ENCODE results near the gene ANKS1B. TPM values are rescaled to one million over a fixed set of nuclear protein-coding genes. Genes with fewer than 3 reads are reported as not detected.

Gene ANKS1B
- total and polyA plus RNA-seq, 10 of the 15 experiments (the other 5 are each of a cell fraction or from before 2014, with no cell fraction given), result 0.16 to 1.3 (median 0.82) TPM; not detected in 7

DNA sequence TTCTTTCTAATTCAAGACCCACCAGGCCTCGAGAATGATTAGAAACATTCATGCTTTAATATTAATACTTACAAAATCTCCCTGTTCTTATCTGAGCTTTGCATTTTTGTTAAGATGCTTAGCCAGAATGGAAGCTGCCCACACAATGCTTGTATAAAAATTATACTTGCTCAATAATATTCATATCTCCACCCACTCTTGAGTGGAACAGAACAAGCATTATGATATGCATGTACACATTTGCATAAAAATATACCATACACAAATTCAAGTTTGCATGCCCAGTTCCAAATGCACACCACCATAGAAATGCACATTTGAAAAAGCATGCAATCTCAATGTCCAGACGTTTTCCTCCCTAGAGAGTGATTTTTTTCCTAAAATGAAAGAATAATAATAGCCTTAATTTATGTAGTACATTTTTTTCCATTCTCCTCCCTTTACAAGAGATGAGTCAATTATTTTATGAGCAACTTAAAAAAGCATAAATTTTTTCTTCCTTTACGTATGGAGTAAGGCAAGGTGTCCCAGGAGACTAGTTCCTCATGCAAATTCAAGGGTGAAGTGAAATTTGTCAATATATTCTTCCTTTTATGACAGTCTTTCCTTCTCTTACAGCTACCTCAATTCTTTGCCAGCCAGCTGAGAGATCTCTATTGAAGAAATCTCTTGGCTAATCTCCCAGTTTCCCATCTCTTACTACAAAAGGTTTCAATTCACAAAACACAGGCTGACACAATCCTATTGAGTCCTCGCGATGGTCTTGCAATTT, 650.3 kb downstream of the ANKS1B start:
- in situ Hi-C loops (cut with MboI), result no loop called here
- ChIA-PET SMC1A (ENCODE audit: uncharacterized antibody, unreplicated experiment) (interaction anchor here (0.7 to 1.8 kb wide), 4 partner anchors 15 to 47 kb away, joined by 4 to 7 read pairs (median 4); no protein-coding TSS in a partner anchor), CTCF (interaction anchor here (0.6 kb wide), 1 partner anchor 238 kb away, joined by 3 read pairs; no protein-coding TSS in a partner anchor), RAD21 (ENCODE audit: unreplicated experiment) (interaction anchor here (1.7 kb wide), 1 partner anchor 290 kb away, joined by 4 read pairs; no protein-coding TSS in a partner anchor), POLR2A (no interaction called here)
- H3K4me2 ChIP-seq (ENCODE audit: control insufficient read depth, insufficient read depth), result no peak overlapping the region
- H2AFZ ChIP-seq (ENCODE audit: control insufficient read depth, low read depth, low read length), result no peak overlapping the region
- intact Hi-C loops (cut with micrococcal nuclease; ENCODE audit: unreplicated experiment), result no loop called here
- no peaks in the 10 kb centered on the region for H3K79me2 ChIP-seq (ENCODE audit: control insufficient read depth, insufficient read depth, low read length)
- H3K9ac ChIP-seq (ENCODE audit: control insufficient read depth, insufficient read depth, low read length), result no peak overlapping the region
- FAIRE-seq (no peak), DNase-seq (ENCODE audit: low read depth, low spot score) (no peak), ATAC-seq (no peak)
- WGBS (ENCODE audit: insufficient coverage, insufficient replicate concordance, low lambda C conversion rate, missing lambda C conversion rate), result 39% methylated on average over 5 of the region's 5 CpGs
- no peaks in the 10 kb centered on the region for H4K20me1 ChIP-seq (ENCODE audit: control insufficient read depth, insufficient read depth)
- H3K27ac ChIP-seq (ENCODE audit: control insufficient read depth, insufficient read depth), result no peak overlapping the region
- H3K4me1 ChIP-seq (ENCODE audit: control insufficient read depth, insufficient read depth, low read length), result no peaks in the 10 kb centered on the region
- H3K9me3 ChIP-seq (replicated peaks; ENCODE audit: control insufficient read depth, insufficient read depth, low read length), result no peaks in the 10 kb centered on the region
- no TSS peak for BruUV-seq (replicated peaks)
- H3K4me3 ChIP-seq, result no peak overlapping the region
- no peaks in the 10 kb centered on the region for H3K36me3 ChIP-seq (ENCODE audit: control insufficient read depth in 2 of 2, insufficient read depth in 2 of 2, low read length in 1 of 2)
- H3K27me3 ChIP-seq (replicated peaks in 1 of 2; ENCODE audit: control insufficient read depth in 2 of 2, insufficient read depth in 2 of 2, low read length in 1 of 2), result no peaks in the 10 kb centered on the region
- TF ChIP-seq CREB1 (IDR thresholded peaks at IDR 0.05; ENCODE audit: low read depth), result no peak
- TF ChIP-seq, protein P1, sequence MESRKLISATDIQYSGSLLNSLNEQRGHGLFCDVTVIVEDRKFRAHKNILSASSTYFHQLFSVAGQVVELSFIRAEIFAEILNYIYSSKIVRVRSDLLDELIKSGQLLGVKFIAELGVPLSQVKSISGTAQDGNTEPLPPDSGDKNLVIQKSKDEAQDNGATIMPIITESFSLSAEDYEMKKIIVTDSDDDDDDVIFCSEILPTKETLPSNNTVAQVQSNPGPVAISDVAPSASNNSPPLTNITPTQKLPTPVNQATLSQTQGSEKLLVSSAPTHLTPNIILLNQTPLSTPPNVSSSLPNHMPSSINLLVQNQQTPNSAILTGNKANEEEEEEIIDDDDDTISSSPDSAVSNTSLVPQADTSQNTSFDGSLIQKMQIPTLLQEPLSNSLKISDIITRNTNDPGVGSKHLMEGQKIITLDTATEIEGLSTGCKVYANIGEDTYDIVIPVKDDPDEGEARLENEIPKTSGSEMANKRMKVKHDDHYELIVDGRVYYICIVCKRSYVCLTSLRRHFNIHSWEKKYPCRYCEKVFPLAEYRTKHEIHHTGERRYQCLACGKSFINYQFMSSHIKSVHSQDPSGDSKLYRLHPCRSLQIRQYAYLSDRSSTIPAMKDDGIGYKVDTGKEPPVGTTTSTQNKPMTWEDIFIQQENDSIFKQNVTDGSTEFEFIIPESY (IDR thresholded peaks at IDR 0.05), result no peak
- no peak for TF ChIP-seq ETV6 (conservative IDR thresholded peaks at IDR 0.05 in 1 of 2, IDR thresholded peaks at IDR 0.05 in 1 of 2; ENCODE audit: borderline replicate concordance in 1 of 2, low read depth in 1 of 2)
- TF ChIP-seq MTA3 (IDR thresholded peaks at IDR 0.05; ENCODE audit: borderline replicate concordance, low read length), result no peak
- TF ChIP-seq EP300 (IDR thresholded peaks at IDR 0.05; ENCODE audit: borderline replicate concordance in 1 of 2, control insufficient read depth in 1 of 2, low read depth in 2 of 2, low read length in 2 of 2), result no peak
- TF ChIP-seq ZNF622 (IDR thresholded peaks at IDR 0.05), result no peak
- no peak for TF ChIP-seq RAD21 (IDR thresholded peaks at IDR 0.05; ENCODE audit: insufficient read depth, low read depth, low read length)
- TF ChIP-seq, protein P2, sequence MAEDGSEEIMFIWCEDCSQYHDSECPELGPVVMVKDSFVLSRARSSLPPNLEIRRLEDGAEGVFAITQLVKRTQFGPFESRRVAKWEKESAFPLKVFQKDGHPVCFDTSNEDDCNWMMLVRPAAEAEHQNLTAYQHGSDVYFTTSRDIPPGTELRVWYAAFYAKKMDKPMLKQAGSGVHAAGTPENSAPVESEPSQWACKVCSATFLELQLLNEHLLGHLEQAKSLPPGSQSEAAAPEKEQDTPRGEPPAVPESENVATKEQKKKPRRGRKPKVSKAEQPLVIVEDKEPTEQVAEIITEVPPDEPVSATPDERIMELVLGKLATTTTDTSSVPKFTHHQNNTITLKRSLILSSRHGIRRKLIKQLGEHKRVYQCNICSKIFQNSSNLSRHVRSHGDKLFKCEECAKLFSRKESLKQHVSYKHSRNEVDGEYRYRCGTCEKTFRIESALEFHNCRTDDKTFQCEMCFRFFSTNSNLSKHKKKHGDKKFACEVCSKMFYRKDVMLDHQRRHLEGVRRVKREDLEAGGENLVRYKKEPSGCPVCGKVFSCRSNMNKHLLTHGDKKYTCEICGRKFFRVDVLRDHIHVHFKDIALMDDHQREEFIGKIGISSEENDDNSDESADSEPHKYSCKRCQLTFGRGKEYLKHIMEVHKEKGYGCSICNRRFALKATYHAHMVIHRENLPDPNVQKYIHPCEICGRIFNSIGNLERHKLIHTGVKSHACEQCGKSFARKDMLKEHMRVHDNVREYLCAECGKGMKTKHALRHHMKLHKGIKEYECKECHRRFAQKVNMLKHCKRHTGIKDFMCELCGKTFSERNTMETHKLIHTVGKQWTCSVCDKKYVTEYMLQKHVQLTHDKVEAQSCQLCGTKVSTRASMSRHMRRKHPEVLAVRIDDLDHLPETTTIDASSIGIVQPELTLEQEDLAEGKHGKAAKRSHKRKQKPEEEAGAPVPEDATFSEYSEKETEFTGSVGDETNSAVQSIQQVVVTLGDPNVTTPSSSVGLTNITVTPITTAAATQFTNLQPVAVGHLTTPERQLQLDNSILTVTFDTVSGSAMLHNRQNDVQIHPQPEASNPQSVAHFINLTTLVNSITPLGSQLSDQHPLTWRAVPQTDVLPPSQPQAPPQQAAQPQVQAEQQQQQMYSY (CRISPR knock-in tag; IDR thresholded peaks at IDR 0.05), result no peak
- no peak for TF ChIP-seq EZH2 (IDR thresholded peaks at IDR 0.05; ENCODE audit: borderline replicate concordance, control insufficient read depth, low read depth, low read length)
- no peak for TF ChIP-seq ZZZ3 (IDR thresholded peaks at IDR 0.05; ENCODE audit: control insufficient read depth, insufficient read length, low read depth)
- no peak for TF ChIP-seq SREBF2 (IDR thresholded peaks at IDR 0.05; ENCODE audit: low read length)
- no peak for TF ChIP-seq HDGF (IDR thresholded peaks at IDR 0.05)
- TF ChIP-seq, protein P3, sequence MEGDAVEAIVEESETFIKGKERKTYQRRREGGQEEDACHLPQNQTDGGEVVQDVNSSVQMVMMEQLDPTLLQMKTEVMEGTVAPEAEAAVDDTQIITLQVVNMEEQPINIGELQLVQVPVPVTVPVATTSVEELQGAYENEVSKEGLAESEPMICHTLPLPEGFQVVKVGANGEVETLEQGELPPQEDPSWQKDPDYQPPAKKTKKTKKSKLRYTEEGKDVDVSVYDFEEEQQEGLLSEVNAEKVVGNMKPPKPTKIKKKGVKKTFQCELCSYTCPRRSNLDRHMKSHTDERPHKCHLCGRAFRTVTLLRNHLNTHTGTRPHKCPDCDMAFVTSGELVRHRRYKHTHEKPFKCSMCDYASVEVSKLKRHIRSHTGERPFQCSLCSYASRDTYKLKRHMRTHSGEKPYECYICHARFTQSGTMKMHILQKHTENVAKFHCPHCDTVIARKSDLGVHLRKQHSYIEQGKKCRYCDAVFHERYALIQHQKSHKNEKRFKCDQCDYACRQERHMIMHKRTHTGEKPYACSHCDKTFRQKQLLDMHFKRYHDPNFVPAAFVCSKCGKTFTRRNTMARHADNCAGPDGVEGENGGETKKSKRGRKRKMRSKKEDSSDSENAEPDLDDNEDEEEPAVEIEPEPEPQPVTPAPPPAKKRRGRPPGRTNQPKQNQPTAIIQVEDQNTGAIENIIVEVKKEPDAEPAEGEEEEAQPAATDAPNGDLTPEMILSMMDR (IDR thresholded peaks at IDR 0.05 in 2 of 3, conservative IDR thresholded peaks at IDR 0.05 in 1 of 3; ENCODE audit: control insufficient read depth in 2 of 3, extremely low read depth in 1 of 3, insufficient read depth in 1 of 3, low read depth in 3 of 3, low read length in 3 of 3), result no peak
- no peak for TF ChIP-seq STAT3 (IDR thresholded peaks at IDR 0.05; ENCODE audit: low read depth, low read length)
- TF ChIP-seq SUZ12 (IDR thresholded peaks at IDR 0.05; ENCODE audit: unreplicated experiment), result no peak
